K562 (cell line): ENCODE results near the gene CEP250. TPM values are rescaled to one million over a fixed set of nuclear protein-coding genes. Genes with fewer than 3 reads are reported as not detected.

Experiments
- ATAC-seq: fragments of 200-7000 bp; cut with Tn5 transposase; 3 replicates; pipeline ENCODE4 v1.9.1; 2020; ENCODE audit warnings: moderate library complexity
- BruUV-seq: library from RNA; stranded (reverse); fragments of 400-500 nt; replicated peaks from 2 replicates; lab custom pipeline; 2021; lab: Mats Ljungman, UMichigan
- CTCF ChIA-PET: fragments of 300-600 bp; formaldehyde crosslinking; extraction: SDS; loops from one replicate; lab custom pipeline; 2021; ENCODE audit warnings: low intra/inter-chr PET ratio; lab: Yijun Ruan, JAX
- POLR2A ChIA-PET: fragments of 300-600, 350-650 bp; sonication (Branson Sonifier 250); formaldehyde crosslinking; extraction: SDS; loops from one replicate; lab custom pipeline; 2021; ENCODE audit warnings: antibody characterized with exemption, inconsistent platforms; lab: Yijun Ruan, JAX
- DNase-seq, 4 experiments: peaks; one replicate each; pipeline versions ENCODE4 v3.0.0 to v3.0.0-alpha.2; 2011 to 2018; ENCODE audit warnings: low spot score in 3 of 4, mixed read lengths in 3 of 4; ENCODE audit errors: extremely low read depth in 1 of 4
- FAIRE-seq: peaks from 2 replicates; lab custom pipeline; 2011; peaks lifted over from hg19 to GRCh38; lab: Jason Lieb, UNC
- H2AFZ ChIP-seq: 2 replicates; pipeline ENCODE4 v1.6.0; 2011; ENCODE audit warnings: low read depth, low read length, control low read depth, inconsistent platforms
- H3K27ac ChIP-seq: fragments of 200-600 bp; 3 replicates; pipeline ENCODE4 v1.8.0; 2011; ENCODE audit warnings: low read depth, mild to moderate bottlenecking, control low read depth, inconsistent platforms, low read length, moderate library complexity, mixed read lengths; ENCODE audit errors: extremely low read depth
- H3K27me3 ChIP-seq, 2 experiments: fragments of 300-600 bp in 1 of 2; 2 replicates in 1 of 2; 3 replicates in 1 of 2; pipeline versions ENCODE4 v1.6.0 to v1.8.0; 2011; ENCODE audit warnings: inconsistent platforms in 2 of 2, low read length in 2 of 2, mild to moderate bottlenecking in 1 of 2, mixed read lengths in 1 of 2, moderate library complexity in 1 of 2; ENCODE audit not compliant: control insufficient read depth in 2 of 2, insufficient read depth in 2 of 2
- H3K36me3 ChIP-seq: fragments of 300-600 bp; 3 replicates; pipeline ENCODE4 v1.8.0; 2011; ENCODE audit warnings: mild to moderate bottlenecking, low read length, inconsistent platforms; ENCODE audit not compliant: control insufficient read depth, insufficient read depth
- H3K4me1 ChIP-seq, 2 experiments: fragments of 200-600 bp in 1 of 2; replicated peaks in 1 of 2; 2 replicates in 1 of 2; 3 replicates in 1 of 2; pipeline versions ENCODE4 v1.5.1 to v1.8.0; 2011; ENCODE audit warnings: inconsistent platforms in 2 of 2, low read length in 2 of 2, mild to moderate bottlenecking in 1 of 2, mixed read lengths in 1 of 2, moderate library complexity in 1 of 2; ENCODE audit not compliant: control insufficient read depth in 2 of 2, insufficient read depth in 2 of 2
- H3K4me2 ChIP-seq: 2 replicates; pipeline ENCODE4 v1.6.1; 2011; ENCODE audit warnings: low read length, control low read depth, inconsistent platforms, mixed read lengths; ENCODE audit not compliant: insufficient read depth
- H3K4me3 ChIP-seq: fragments of 200-600 bp; sonication (generic), shearing (Covaris generic); 2 replicates; pipeline ENCODE4 v1.5.1; 2016; ENCODE audit warnings: control low read depth, inconsistent platforms
- H3K79me2 ChIP-seq: fragments of 200-600 bp; 3 replicates; pipeline ENCODE4 v1.8.0; 2011; ENCODE audit warnings: low read length, inconsistent platforms; ENCODE audit not compliant: control insufficient read depth, insufficient read depth
- H3K9ac ChIP-seq, 2 experiments: 2 replicates each; pipeline versions ENCODE4 v1.6.0 to v1.6.1; 2011; ENCODE audit warnings: low read depth in 2 of 2, low read length in 2 of 2, control low read depth in 1 of 2, inconsistent platforms in 1 of 2, mild to moderate bottlenecking in 1 of 2, mixed read lengths in 1 of 2; ENCODE audit not compliant: insufficient read depth in 1 of 2
- H3K9me1 ChIP-seq: one replicate; pipeline ENCODE4 v1.6.0; 2011; ENCODE audit warnings: inconsistent platforms, mild to moderate bottlenecking, low read length, moderate library complexity; ENCODE audit not compliant: control insufficient read depth, insufficient read depth
- H3K9me3 ChIP-seq: replicated peaks from 2 replicates; pipeline ENCODE4 v1.5.1; 2011; ENCODE audit warnings: low read depth, low read length, inconsistent platforms; ENCODE audit not compliant: control insufficient read depth, insufficient read depth
- H4K20me1 ChIP-seq: replicated peaks from 2 replicates; pipeline ENCODE4 v1.6.1; 2011; ENCODE audit warnings: low read length, inconsistent platforms, mixed read lengths; ENCODE audit not compliant: control insufficient read depth, insufficient read depth
- CBX3 ChIP-seq, 2 experiments: IDR thresholded peaks; 1 replicate in 1 of 2; 2 replicates in 1 of 2; pipeline ENCODE4 v1.6.1; 2012; ENCODE audit warnings: inconsistent platforms in 2 of 2, low read length in 2 of 2, borderline replicate concordance in 1 of 2, control low read depth in 1 of 2
- HDAC1 ChIP-seq, 2 experiments: fragments of 450-650 bp; IDR thresholded peaks; 2 replicates each; pipeline ENCODE4 v1.6.1; 2016 to 2017; ENCODE audit warnings: inconsistent platforms in 1 of 2, mild to moderate bottlenecking in 1 of 2, moderate library complexity in 1 of 2
- KDM1A ChIP-seq, 2 experiments: fragments of 450-650 bp; IDR thresholded peaks; 2 replicates each; pipeline ENCODE4 v1.6.1; 2016; ENCODE audit warnings: mild to moderate bottlenecking in 2 of 2
- KDM5B ChIP-seq: fragments of 200-600 bp; sonication (generic); IDR thresholded peaks from 2 replicates; pipeline ENCODE4 v1.6.1; 2012; ENCODE audit warnings: low read depth, mild to moderate bottlenecking, moderate library complexity, low read length, control low read depth, inconsistent platforms; ENCODE audit not compliant: insufficient replicate concordance
- MLLT1 ChIP-seq, 2 experiments: fragments of 450-650 bp; IDR thresholded peaks; 2 replicates each; pipeline ENCODE4 v1.6.1; 2016
- POLR2A ChIP-seq: fragments of 450-650 bp; conservative IDR thresholded peaks from 2 replicates; pipeline ENCODE4 v1.6.1; 2016
- TGIF2 ChIP-seq: sonication (generic); formaldehyde crosslinking; IDR thresholded peaks from 2 replicates; pipeline ENCODE4 v1.8.1; 2022; ENCODE audit warnings: mild to moderate bottlenecking, missing genetic modification reagents, moderate library complexity
- TRIM28 ChIP-seq: fragments of 450-650 bp; IDR thresholded peaks from 2 replicates; pipeline ENCODE4 v1.6.1; 2017
- ZBED1 ChIP-seq: IDR thresholded peaks from 2 replicates; pipeline ENCODE4 v1.6.1; 2014
- ZNF224 ChIP-seq: sonication (generic); formaldehyde crosslinking; IDR thresholded peaks from 2 replicates; pipeline ENCODE4 v1.8.0; 2022; ENCODE audit warnings: mild to moderate bottlenecking, missing genetic modification reagents
- ZNF280A ChIP-seq: fragments of 450-650 bp; IDR thresholded peaks from 2 replicates; pipeline ENCODE4 v1.6.1; 2018; ENCODE audit warnings: mild to moderate bottlenecking, low read depth; ENCODE audit not compliant: partially characterized antibody
- ZNF384 ChIP-seq: IDR thresholded peaks from 2 replicates; pipeline ENCODE4 v1.6.1; 2012; ENCODE audit warnings: low read depth, low read length, improper control_type of control experiment
- WGBS: fragments of 100-300 bp; shearing (Covaris generic); methylation state at CpG from one replicate; pipeline ENCODE4 v1.1.6; 2016; ENCODE audit warnings: low coverage, mixed read lengths; ENCODE audit not compliant: insufficient coverage; ENCODE audit errors: missing lambda C conversion rate; 5-methylcytosine and 5-hydroxymethylcytosine counted together
- in situ Hi-C: fragments of 300-500 bp; cut with MboI; formaldehyde crosslinking; loops from 4 replicates; pipeline ENCODE4 v1.15.0; 2018; ENCODE audit warnings: inconsistent platforms, mixed read lengths
- intact Hi-C: fragments of 100-400 bp; cut with micrococcal nuclease; formaldehyde crosslinking; loops from 2 replicates; pipeline ENCODE4 v1.14.2; 2022
- polyA plus RNA-seq, 8 experiments: library from polyadenylated mRNA; depleted of rRNA in 4 of 8; stranded (reverse) in 5 of 8; unstranded in 3 of 8; fragments of >200 nt; fragmentation: Nextera tagmentation in 2 of 8; fragmentation: Illumina TruSeq in 1 of 8; extraction: Ambion mirVana in 2 of 8; extraction: Trizol in 1 of 8; gene quantifications; 2 replicates each; pipeline versions ENCODE4 v1.2.1 to v1.2.3, GENCODE V29; 2011 to 2014; ENCODE audit warnings: inconsistent platforms in 1 of 8, missing spikeins in 1 of 8
- total RNA-seq, 7 experiments: library from RNA; depleted of rRNA in 6 of 7; stranded (reverse); fragments of >200 nt in 6 of 7; fragmentation: Illumina TruSeq in 2 of 7; extraction: Trizol in 2 of 7; gene quantifications; 2 replicates each; pipeline versions ENCODE4 v1.2.1 to v1.2.3, GENCODE V29; 2011 to 2021; ENCODE audit warnings: low replicate concordance in 1 of 7

CEP250 gene
- total and polyA plus RNA-seq, 9 of the 15 experiments (the other 6 are each of a cell fraction or from before 2014, with no cell fraction given): 2.5 to 41.9 (median 20.5) TPM

- TF ChIP-seq ZNF224 (CRISPR knock-in tag) (no peak), ZNF384 (no peak), CBX3 (IDR thresholded peaks at IDR 0.05; ENCODE audit: borderline replicate concordance in 1 of 2, low read length in 2 of 2) (no peak; a peak in 1 of 3 replicates), MLLT1 (IDR thresholded peaks at IDR 0.05) (peak in 1 of 2 experiments; percentile 44; a peak in 1 of 4 replicates), POLR2A (peak; percentile 80), ZBED1 (no peak), TGIF2 (CRISPR knock-in tag) (no peak; the same call in 1 of the 2 replicates), KDM5B (peak; percentile 33), HDAC1 (IDR thresholded peaks at IDR 0.05) (0 out of 4 replicates have a peak, but pooled peaks of 1 of the 2 experiments have one; percentile 48)
These were observed at the start of gene CEP250 (continued) for GRCh38 chr20:35454881-35455609.

GRCh38 chr20:35405775-35406174 is 49.6 kb upstream of the CEP250 start:
- no peak for DNase-seq
- no TSS peak for BruUV-seq
- no peaks in the 10 kb centered on the region for H3K9me1 ChIP-seq
- TF ChIP-seq KDM1A (IDR thresholded peaks at IDR 0.05) (no peak), TRIM28 (peak; percentile 58; the same call in 1 of the 2 replicates), ZNF280A (peak; percentile 39), CBX3 (IDR thresholded peaks at IDR 0.05; ENCODE audit: borderline replicate concordance in 1 of 2, low read length in 2 of 2) (0 out of 3 replicates have a peak, but pooled peaks of 1 of the 2 experiments have one; percentile 47)
- TF ChIP-seq, all 486 proteins: peak for 3
- Histone ChIP-seq H3K27ac (no peak overlapping the region), H3K4me1 (0 out of 5 replicates have a peak, but pooled peaks cover 0 to 2% of the 10 kb centered on the region in 2 experiments), H3K4me2 (no peak overlapping the region), H3K4me3 (no peak overlapping the region), H3K36me3 (peaks cover 44% of the 10 kb centered on the region), H3K27me3 (no peaks in the 10 kb centered on the region), H3K79me2 (peaks cover 60% of the 10 kb centered on the region), H4K20me1 (no peaks in the 10 kb centered on the region), H3K9ac (no peak overlapping the region), H3K9me3 (no peaks in the 10 kb centered on the region), H2AFZ (no peak overlapping the region)
- WGBS: 100% methylated on average over 3 of the region's 3 CpGs
- FAIRE-seq (no peak), ATAC-seq (no peak)
- intact Hi-C loops: no loop called here
- in situ Hi-C loops: no loop called here
- POLR2A ChIA-PET: interaction anchor here (0.9 kb wide), 1 partner anchor 9 kb away, joined by 3 read pairs; no protein-coding TSS in a partner anchor
- CTCF ChIA-PET: no interaction called here
